HEK293 (cell line): Measurements from ENCODE around the gene PRKCE.

Source experiments
- CTCF ChIP-seq: fragments of 450-650 bp; formaldehyde crosslinking; IDR thresholded peaks from 2 replicates; pipeline ENCODE4 v1.5.1; 2016; ENCODE audit warnings: missing biosample characterization, missing genetic modification characterization
- FEZF1 ChIP-seq: fragments of 450-650 bp; formaldehyde crosslinking; IDR thresholded peaks from 2 replicates; pipeline ENCODE4 v1.5.1; 2016; ENCODE audit warnings: missing biosample characterization, missing genetic modification characterization
- KLF16 ChIP-seq: fragments of 450-650 bp; formaldehyde crosslinking; IDR thresholded peaks from 2 replicates; pipeline ENCODE4 v1.5.1; 2017; ENCODE audit warnings: missing biosample characterization, missing genetic modification characterization
- TCF7L2 ChIP-seq: IDR thresholded peaks from 2 replicates; pipeline ENCODE4 v1.6.1; 2011; ENCODE audit warnings: low read depth, mild to moderate bottlenecking, inconsistent platforms, low read length, moderate library complexity, borderline replicate concordance
- ZBTB7A ChIP-seq: fragments of 450-650 bp; formaldehyde crosslinking; IDR thresholded peaks from 2 replicates; pipeline ENCODE4 v1.5.1; 2016; ENCODE audit warnings: low read depth, missing biosample characterization, missing genetic modification characterization
- ZNF10 ChIP-seq: fragments of 450-650 bp; formaldehyde crosslinking; IDR thresholded peaks from 2 replicates; pipeline ENCODE4 v1.5.1; 2017; ENCODE audit warnings: missing biosample characterization, missing genetic modification characterization
- ZNF138 ChIP-seq: fragments of 450-650 bp; formaldehyde crosslinking; IDR thresholded peaks from 2 replicates; pipeline ENCODE4 v1.5.1; 2016; ENCODE audit warnings: missing biosample characterization, missing genetic modification characterization, borderline replicate concordance
- ZNF311 ChIP-seq: fragments of 450-650 bp; formaldehyde crosslinking; IDR thresholded peaks from 2 replicates; pipeline ENCODE4 v1.5.1; 2017; ENCODE audit warnings: missing biosample characterization, missing genetic modification characterization, borderline replicate concordance
- ZNF514 ChIP-seq: fragments of 450-650 bp; formaldehyde crosslinking; IDR thresholded peaks from 2 replicates; pipeline ENCODE4 v1.5.1; 2016; ENCODE audit warnings: missing biosample characterization, missing genetic modification characterization

- TF ChIP-seq ZNF10 (tag by site-specific recombination) (no peak), CTCF (tag by site-specific recombination) (no peak), KLF16 (tag by site-specific recombination) (no peak), ZNF514 (tag by site-specific recombination) (no peak), TCF7L2 (no peak), ZBTB7A (tag by site-specific recombination) (no peak), FEZF1 (tag by site-specific recombination) (no peak), ZNF311 (tag by site-specific recombination) (no peak), ZNF138 (tag by site-specific recombination) (no peak)
Observed at GRCh38 chr2:45895241-45895861, 243.9 kb downstream of the PRKCE start.
